ENCODE measurements around the gene CEACAM3. TPM values are rescaled to one million over a fixed set of nuclear protein-coding genes. Genes with fewer than 3 reads are reported as not detected.

CEACAM3 gene
- total and polyA plus RNA-seq, 4 donors: 0.37 to 0.70 (median 0.59) TPM; not detected in 1

DNA sequence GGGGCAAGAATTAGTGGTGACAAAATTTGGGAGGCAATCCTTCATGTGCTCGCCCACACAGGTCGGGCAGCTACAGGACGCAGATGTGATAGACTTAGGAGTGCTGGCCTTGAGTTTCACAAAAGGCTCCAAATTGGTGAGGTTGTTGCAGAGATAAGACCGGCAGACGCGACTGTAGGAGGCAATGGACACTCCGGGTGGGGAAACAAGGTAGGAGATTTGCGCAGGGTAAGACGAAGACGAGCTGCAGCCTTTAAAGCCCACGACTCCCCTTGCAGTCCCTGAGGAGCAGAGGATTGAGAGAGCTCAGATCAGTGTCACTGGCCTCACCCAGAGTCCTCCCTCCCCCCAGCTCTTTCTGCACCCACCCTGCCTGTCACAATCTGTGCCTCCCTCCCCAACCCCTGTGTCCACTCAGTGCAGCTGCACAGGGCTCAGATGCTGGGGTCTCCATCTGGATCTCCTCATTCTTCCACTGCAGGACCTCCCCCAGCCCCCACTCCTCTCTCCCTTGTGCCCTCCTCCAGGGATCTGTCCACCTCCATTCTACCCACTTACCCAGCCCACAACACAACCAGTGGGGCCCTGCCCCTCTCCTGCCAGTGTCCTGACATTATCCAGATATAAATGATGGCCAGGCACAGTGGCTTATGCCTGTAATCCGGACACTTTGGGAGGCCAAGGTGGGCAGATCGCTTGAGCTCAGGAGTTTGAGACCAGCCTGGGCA is 41.8 kb downstream of the CEACAM3 start:
- 46% methylated on average over 13 of the region's 13 CpGs for WGBS
- DNase-seq (ENCODE audit: low spot score): no peak
- peaks cover 0 to 13% (median 0%) of the 10 kb centered on the region in 4 donors for H3K27me3 ChIP-seq (ENCODE audit: control insufficient read depth in 4 of 4, insufficient read depth in 4 of 4, low read length in 3 of 4)

DNA sequence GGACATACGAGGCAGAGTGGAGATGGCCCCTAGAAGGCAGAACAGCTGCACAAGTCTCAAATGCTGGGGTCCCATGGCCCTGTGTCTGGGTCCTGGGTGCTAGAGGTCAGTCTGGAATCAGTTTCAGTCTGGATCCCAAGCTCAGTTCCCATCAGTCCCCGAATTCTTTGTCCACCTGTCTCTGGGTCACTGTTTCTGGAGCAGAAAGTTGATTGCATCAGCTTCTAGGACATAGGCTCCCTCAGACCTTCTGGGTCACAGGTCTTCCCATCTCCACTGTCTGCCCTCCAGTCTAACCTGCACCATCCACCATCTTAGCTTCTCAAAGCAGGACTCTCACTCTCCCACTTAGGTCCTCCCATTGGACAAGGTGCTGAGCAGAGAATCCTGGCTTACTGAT is 42.8 kb downstream of the CEACAM3 start:
- Histone ChIP-seq H3K27me3 (ENCODE audit: control insufficient read depth in 4 of 4, insufficient read depth in 4 of 4, low read length in 3 of 4) (peaks cover 0 to 16% (median under 1%) of the 10 kb centered on the region in 4 donors), H3K9ac (ENCODE audit: low read depth in 1 of 2, low read length in 2 of 2) (no peak overlapping the region), H3K36me3 (ENCODE audit: control insufficient read depth in 4 of 4, insufficient read depth in 3 of 4, low read depth in 1 of 4, low read length in 3 of 4) (no peaks in the 10 kb centered on the region), H3K9me3 (ENCODE audit: control insufficient read depth in 4 of 4, low read length in 3 of 4) (no peaks in the 10 kb centered on the region), H3K4me1 (ENCODE audit: control insufficient read depth in 4 of 4, insufficient read depth in 4 of 4, low read length in 3 of 4) (no peaks in the 10 kb centered on the region), H3K27ac (ENCODE audit: low read depth in 1 of 2, low read length in 2 of 2) (no peak overlapping the region), H3K4me3 (ENCODE audit: low read depth in 1 of 3, low read length in 3 of 3) (no peak overlapping the region)
- no peak for DNase-seq (ENCODE audit: low spot score)
- TF ChIP-seq FOXA2 (IDR thresholded peaks at IDR 0.05) (no peak), JUND (IDR thresholded peaks at IDR 0.05) (no peak)
- WGBS: 58% methylated on average over 2 of the region's 2 CpGs

More for the DNA sequence above, 41.8 kb downstream of the CEACAM3 start:
- Histone ChIP-seq H3K9ac (ENCODE audit: low read depth in 1 of 2, low read length in 2 of 2) (no peak overlapping the region), H3K27ac (ENCODE audit: low read depth in 1 of 2, low read length in 2 of 2) (no peak overlapping the region), H3K4me3 (ENCODE audit: low read depth in 1 of 3, low read length in 3 of 3) (no peak overlapping the region), H3K9me3 (ENCODE audit: control insufficient read depth in 4 of 4, low read length in 3 of 4) (no peaks in the 10 kb centered on the region), H3K4me1 (ENCODE audit: control insufficient read depth in 4 of 4, insufficient read depth in 4 of 4, low read length in 3 of 4) (no peaks in the 10 kb centered on the region), H3K36me3 (ENCODE audit: control insufficient read depth in 4 of 4, insufficient read depth in 3 of 4, low read depth in 1 of 4, low read length in 3 of 4) (no peaks in the 10 kb centered on the region)
- no peak for TF ChIP-seq GABPA (IDR thresholded peaks at IDR 0.05 in 1 of 2, conservative IDR thresholded peaks at IDR 0.05 in 1 of 2)
- no peak for TF ChIP-seq RAD21 (IDR thresholded peaks at IDR 0.05)
- TF ChIP-seq, protein P1, sequence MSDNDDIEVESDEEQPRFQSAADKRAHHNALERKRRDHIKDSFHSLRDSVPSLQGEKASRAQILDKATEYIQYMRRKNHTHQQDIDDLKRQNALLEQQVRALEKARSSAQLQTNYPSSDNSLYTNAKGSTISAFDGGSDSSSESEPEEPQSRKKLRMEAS (IDR thresholded peaks at IDR 0.05): no peak
- no peak for TF ChIP-seq FOXA2 (IDR thresholded peaks at IDR 0.05)
- no peak for TF ChIP-seq YY1 (IDR thresholded peaks at IDR 0.05)

DNA sequence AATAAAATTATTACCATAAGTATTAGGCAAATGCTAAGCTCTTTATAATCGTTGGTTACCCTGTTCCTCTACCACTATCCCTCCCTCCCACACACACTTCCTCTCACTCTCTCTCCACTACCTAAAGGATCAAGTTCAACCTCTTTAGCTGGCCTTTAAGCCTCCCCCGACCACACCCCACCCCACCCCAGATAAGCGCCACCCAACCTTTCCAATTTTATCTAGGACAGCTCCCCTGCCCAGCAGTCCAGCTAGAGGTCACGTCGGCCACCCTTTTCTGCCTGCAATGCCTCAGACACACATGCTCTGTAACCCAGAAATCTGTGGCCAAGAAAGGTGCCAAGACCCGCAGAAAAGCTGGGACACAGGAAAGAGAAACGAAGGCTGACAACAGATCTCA is 47.0 kb downstream of the CEACAM3 start:
- no peak overlapping the region for H3K27ac ChIP-seq (ENCODE audit: low read depth in 1 of 2, low read length in 2 of 2)
- H3K36me3 ChIP-seq (ENCODE audit: control insufficient read depth in 4 of 4, insufficient read depth in 3 of 4, low read depth in 1 of 4, low read length in 3 of 4): no peaks in the 10 kb centered on the region
- H3K9me3 ChIP-seq (ENCODE audit: control insufficient read depth in 4 of 4, low read length in 3 of 4): no peaks in the 10 kb centered on the region
- no peaks in the 10 kb centered on the region for H3K4me1 ChIP-seq (ENCODE audit: control insufficient read depth in 4 of 4, insufficient read depth in 4 of 4, low read length in 3 of 4)
- no peak overlapping the region for H3K9ac ChIP-seq (ENCODE audit: low read depth in 1 of 2, low read length in 2 of 2)
- H3K27me3 ChIP-seq (ENCODE audit: control insufficient read depth in 4 of 4, insufficient read depth in 4 of 4, low read length in 3 of 4): peaks cover 0 to 7% (median under 1%) of the 10 kb centered on the region in 4 donors
- no peak for DNase-seq (ENCODE audit: low spot score)
- WGBS: 63% methylated on average over 7 of the region's 7 CpGs
- no peak overlapping the region for H3K4me3 ChIP-seq (ENCODE audit: low read depth in 1 of 3, low read length in 3 of 3)
- TF ChIP-seq RAD21 (IDR thresholded peaks at IDR 0.05) (no peak), JUND (IDR thresholded peaks at IDR 0.05) (no peak), FOXA2 (IDR thresholded peaks at IDR 0.05) (no peak), EGR1 (IDR thresholded peaks at IDR 0.05; ENCODE audit: low read depth in 2 of 2) (no peak), FOXA1 (IDR thresholded peaks at IDR 0.05) (no peak), HNF4G (IDR thresholded peaks at IDR 0.05) (no peak), NR2F2 (IDR thresholded peaks at IDR 0.05) (no peak), HNF4A (conservative IDR thresholded peaks at IDR 0.05) (no peak)
- TF ChIP-seq, protein P2, sequence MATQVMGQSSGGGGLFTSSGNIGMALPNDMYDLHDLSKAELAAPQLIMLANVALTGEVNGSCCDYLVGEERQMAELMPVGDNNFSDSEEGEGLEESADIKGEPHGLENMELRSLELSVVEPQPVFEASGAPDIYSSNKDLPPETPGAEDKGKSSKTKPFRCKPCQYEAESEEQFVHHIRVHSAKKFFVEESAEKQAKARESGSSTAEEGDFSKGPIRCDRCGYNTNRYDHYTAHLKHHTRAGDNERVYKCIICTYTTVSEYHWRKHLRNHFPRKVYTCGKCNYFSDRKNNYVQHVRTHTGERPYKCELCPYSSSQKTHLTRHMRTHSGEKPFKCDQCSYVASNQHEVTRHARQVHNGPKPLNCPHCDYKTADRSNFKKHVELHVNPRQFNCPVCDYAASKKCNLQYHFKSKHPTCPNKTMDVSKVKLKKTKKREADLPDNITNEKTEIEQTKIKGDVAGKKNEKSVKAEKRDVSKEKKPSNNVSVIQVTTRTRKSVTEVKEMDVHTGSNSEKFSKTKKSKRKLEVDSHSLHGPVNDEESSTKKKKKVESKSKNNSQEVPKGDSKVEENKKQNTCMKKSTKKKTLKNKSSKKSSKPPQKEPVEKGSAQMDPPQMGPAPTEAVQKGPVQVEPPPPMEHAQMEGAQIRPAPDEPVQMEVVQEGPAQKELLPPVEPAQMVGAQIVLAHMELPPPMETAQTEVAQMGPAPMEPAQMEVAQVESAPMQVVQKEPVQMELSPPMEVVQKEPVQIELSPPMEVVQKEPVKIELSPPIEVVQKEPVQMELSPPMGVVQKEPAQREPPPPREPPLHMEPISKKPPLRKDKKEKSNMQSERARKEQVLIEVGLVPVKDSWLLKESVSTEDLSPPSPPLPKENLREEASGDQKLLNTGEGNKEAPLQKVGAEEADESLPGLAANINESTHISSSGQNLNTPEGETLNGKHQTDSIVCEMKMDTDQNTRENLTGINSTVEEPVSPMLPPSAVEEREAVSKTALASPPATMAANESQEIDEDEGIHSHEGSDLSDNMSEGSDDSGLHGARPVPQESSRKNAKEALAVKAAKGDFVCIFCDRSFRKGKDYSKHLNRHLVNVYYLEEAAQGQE (IDR thresholded peaks at IDR 0.05): no peak
- TF ChIP-seq, protein P3, sequence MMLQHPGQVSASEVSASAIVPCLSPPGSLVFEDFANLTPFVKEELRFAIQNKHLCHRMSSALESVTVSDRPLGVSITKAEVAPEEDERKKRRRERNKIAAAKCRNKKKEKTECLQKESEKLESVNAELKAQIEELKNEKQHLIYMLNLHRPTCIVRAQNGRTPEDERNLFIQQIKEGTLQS (IDR thresholded peaks at IDR 0.05): no peak

Measured in liver (tissue), 9 donors.